ENCODE data around the gene MEIS1.

The MEIS1 gene

GRCh38 chr2:66522611-66523376, 87.9 kb downstream of the MEIS1 start:
- in situ Hi-C loops (cut with MboI; ENCODE audit: low pct_unique_long_range_greater_than_20kb, low sequenced_read_pairs, unreplicated experiment) = no loop called here
- DNase-seq (ENCODE audit: low spot score) = no peak
- TF ChIP-seq CTCF (IDR thresholded peaks at IDR 0.05; ENCODE audit: extremely low read depth, insufficient read depth, missing control alignments) = no peak

- in situ Hi-C loops (cut with MboI; ENCODE audit: low pct_unique_long_range_greater_than_20kb, low sequenced_read_pairs, unreplicated experiment) = no loop called here
- no peak for TF ChIP-seq CTCF (IDR thresholded peaks at IDR 0.05; ENCODE audit: extremely low read depth, insufficient read depth, missing control alignments)
- no peak for DNase-seq (ENCODE audit: low spot score)
Measured at GRCh38 chr2:66523377-66523969, 88.5 kb downstream of the MEIS1 start.

GRCh38 chr2:66523990-66524389, 89.1 kb downstream of the MEIS1 start:
- DNase-seq (ENCODE audit: low spot score) = no peak
- no peak for TF ChIP-seq CTCF (IDR thresholded peaks at IDR 0.05; ENCODE audit: extremely low read depth, insufficient read depth, missing control alignments)
- in situ Hi-C loops (cut with MboI; ENCODE audit: low pct_unique_long_range_greater_than_20kb, low sequenced_read_pairs, unreplicated experiment) = no loop called here

GRCh38 chr2:66525606-66526005, 90.7 kb downstream of the MEIS1 start:
- TF ChIP-seq CTCF (IDR thresholded peaks at IDR 0.05; ENCODE audit: extremely low read depth, insufficient read depth, missing control alignments) = no peak
- in situ Hi-C loops (cut with MboI; ENCODE audit: low pct_unique_long_range_greater_than_20kb, low sequenced_read_pairs, unreplicated experiment) = no loop called here
- DNase-seq (ENCODE audit: low spot score) = no peak

GRCh38 chr2:66526180-66526579, 91.3 kb downstream of the MEIS1 start:
- in situ Hi-C loops (cut with MboI; ENCODE audit: low pct_unique_long_range_greater_than_20kb, low sequenced_read_pairs, unreplicated experiment) = no loop called here
- no peak for TF ChIP-seq CTCF (IDR thresholded peaks at IDR 0.05; ENCODE audit: extremely low read depth, insufficient read depth, missing control alignments)
- DNase-seq (ENCODE audit: low spot score) = no peak

GRCh38 chr2:66528974-66529724, 94.2 kb downstream of the MEIS1 start:
- in situ Hi-C loops (cut with MboI; ENCODE audit: low pct_unique_long_range_greater_than_20kb, low sequenced_read_pairs, unreplicated experiment) = no loop called here
- no peak for DNase-seq (ENCODE audit: low spot score)
- no peak for TF ChIP-seq CTCF (IDR thresholded peaks at IDR 0.05; ENCODE audit: extremely low read depth, insufficient read depth, missing control alignments)
